BLaER1 treated with 17β-estradiol and CSF1 and Interleukin-3, amounts not matched to agents 10 nM and 100 nM (cell line): ENCODE results near the gene DCP2.

ENCODE experiments used
- H3K27ac ChIP-seq, 11 experiments: shearing (Covaris generic); formaldehyde crosslinking; 2 replicates each; pipeline ENCODE4 v1.8.1; 2022
- H3K27me3 ChIP-seq, 11 experiments: shearing (Covaris generic); formaldehyde crosslinking; 2 replicates each; pipeline ENCODE4 v1.8.1; 2022
- H3K36me3 ChIP-seq, 11 experiments: shearing (Covaris generic); formaldehyde crosslinking; 2 replicates each; pipeline ENCODE4 v1.8.1; 2022
- H3K4me1 ChIP-seq, 10 experiments: shearing (Covaris generic); formaldehyde crosslinking; 2 replicates each; pipeline ENCODE4 v1.8.1; 2022
- H3K4me2 ChIP-seq, 11 experiments: shearing (Covaris generic); formaldehyde crosslinking; 2 replicates each; pipeline ENCODE4 v1.8.1; 2022
- H3K4me3 ChIP-seq, 10 experiments: shearing (Covaris generic); formaldehyde crosslinking; 2 replicates each; pipeline ENCODE4 v1.8.1; 2022
- H3K9ac ChIP-seq, 11 experiments: shearing (Covaris generic); formaldehyde crosslinking; 2 replicates each; pipeline ENCODE4 v1.8.1; 2022
- H3K9me3 ChIP-seq, 11 experiments: shearing (Covaris generic); formaldehyde crosslinking; replicated peaks in 1 of 11; 2 replicates each; pipeline ENCODE4 v1.8.1; 2022
- H4K20me1 ChIP-seq, 11 experiments: shearing (Covaris generic); formaldehyde crosslinking; 2 replicates each; pipeline ENCODE4 v1.8.1; 2022
- Cebpa-rat ChIP-seq, 11 experiments: shearing (Covaris generic); IDR thresholded peaks; 2 replicates each; pipeline ENCODE4 v1.8.1; 2022

Gene DCP2

DNA sequence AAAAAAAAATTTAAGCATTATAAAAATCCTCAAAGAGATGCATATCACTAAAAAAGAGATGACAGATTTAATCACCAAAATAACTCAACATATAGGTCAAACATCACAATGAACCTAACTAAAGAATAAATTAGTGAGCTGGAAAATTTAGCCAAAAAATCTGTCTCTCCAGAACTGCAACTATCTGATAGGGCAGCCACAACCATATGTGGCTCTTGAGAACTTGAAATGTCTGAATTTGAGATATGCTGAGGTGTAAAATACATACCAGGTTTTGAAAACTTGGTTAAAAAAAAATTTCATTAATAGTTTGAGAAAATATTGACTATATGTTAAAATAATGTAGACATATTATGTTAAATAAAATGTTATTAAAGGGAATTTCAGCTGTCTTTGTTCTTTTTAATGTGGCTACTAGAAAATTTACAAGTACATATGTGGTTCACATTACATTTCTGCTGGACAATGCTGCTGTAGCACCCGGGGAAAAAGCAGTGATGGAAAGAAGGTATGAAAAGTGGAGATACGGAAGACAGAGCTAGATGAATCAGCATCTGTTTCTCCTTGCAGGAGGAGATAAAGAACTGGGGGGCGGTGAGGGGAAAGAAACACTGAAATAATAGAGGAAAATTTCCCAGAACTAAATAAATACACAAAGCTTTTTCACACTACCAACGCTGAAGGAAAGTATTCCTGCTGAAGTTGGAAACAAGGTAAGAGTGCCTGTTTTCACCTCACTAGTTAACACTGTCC lies 66.1 kb downstream of the DCP2 start:
- no peak overlapping the region for H3K27ac ChIP-seq
- peaks cover 19 to 32% (median 22%) of the 10 kb centered on the region in 10 experiments for H3K4me1 ChIP-seq

DNA sequence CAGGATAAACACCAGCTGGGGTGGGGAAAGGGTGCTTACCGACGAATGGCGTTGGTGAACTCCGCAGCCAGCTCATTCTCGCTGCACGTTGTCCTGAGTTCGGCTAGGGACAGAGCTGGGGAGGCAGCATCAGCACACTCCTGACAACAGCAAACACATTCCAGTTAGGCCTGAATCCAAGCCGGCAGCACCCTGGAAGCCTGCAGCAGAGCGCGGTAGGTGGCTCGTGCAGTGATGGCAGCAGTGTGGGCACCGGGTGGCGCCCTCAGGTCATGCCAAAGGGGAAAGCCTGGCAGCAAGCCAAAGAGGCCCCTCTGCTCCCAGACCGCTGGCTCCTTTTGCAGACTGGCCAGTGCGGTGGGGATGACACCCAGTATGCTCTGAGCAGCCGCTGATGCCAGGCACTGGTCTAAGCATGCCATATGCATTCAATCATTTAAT lies 66.9 kb downstream of the DCP2 start:
- Histone ChIP-seq H4K20me1 (no peaks in the 10 kb centered on the region), H3K4me1 (peaks cover 27 to 41% (median 30%) of the 10 kb centered on the region in 10 experiments), H3K36me3 (no peaks in the 10 kb centered on the region), H3K27me3 (no peaks in the 10 kb centered on the region), H3K27ac (no peak overlapping the region), H3K4me2 (no peak overlapping the region), H3K9me3 (no peaks in the 10 kb centered on the region), H3K9ac (no peak overlapping the region), H3K4me3 (no peak overlapping the region)
- no peak for TF ChIP-seq Cebpa-rat (IDR thresholded peaks at IDR 0.05)

More for the DNA sequence above, 66.1 kb downstream of the DCP2 start:
- H3K9me3 ChIP-seq, result no peaks in the 10 kb centered on the region
- no peaks in the 10 kb centered on the region for H3K36me3 ChIP-seq
- H3K4me3 ChIP-seq, result no peak overlapping the region
- H3K9ac ChIP-seq, result no peak overlapping the region
- no peak for TF ChIP-seq Cebpa-rat (IDR thresholded peaks at IDR 0.05)
- no peaks in the 10 kb centered on the region for H4K20me1 ChIP-seq
- no peak overlapping the region for H3K4me2 ChIP-seq
- H3K27me3 ChIP-seq, result no peaks in the 10 kb centered on the region

DNA sequence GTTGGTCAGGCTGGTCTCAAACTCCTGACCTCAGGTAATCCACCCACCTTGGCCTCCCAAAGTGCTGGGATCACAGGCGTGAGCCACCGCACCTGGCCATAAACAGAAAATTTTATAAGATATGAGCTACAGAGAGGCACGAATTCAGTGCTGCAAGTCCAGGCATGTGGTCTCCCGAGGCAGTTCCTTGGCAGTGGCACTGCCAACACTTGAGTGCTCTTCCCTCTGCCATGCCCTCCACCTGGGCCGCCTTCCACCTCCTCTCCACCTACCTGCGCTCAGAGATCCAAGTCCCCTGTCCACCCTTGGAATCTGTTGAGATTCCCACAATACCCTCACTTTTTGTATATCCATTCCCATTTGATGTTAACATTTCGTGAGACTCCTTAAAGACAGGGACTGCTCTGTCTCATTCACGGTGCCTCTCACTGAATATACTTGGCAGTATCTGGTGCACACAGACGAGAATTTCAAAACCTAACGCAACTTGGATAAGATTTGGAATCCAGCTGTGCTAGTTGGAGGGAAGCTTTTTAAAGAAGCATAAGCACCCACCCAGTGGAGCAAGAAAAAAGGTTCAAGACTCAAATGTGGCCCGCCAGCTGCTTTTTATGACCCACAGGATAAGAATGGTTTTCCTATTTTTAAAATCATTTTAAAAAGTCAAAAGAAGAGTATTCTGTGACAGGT lies 68.3 kb downstream of the DCP2 start:
- no peak for TF ChIP-seq Cebpa-rat (IDR thresholded peaks at IDR 0.05)
- Histone ChIP-seq H3K27ac (no peak overlapping the region), H3K4me3 (no peak overlapping the region), H3K36me3 (no peaks in the 10 kb centered on the region), H3K27me3 (no peaks in the 10 kb centered on the region), H4K20me1 (no peaks in the 10 kb centered on the region), H3K9me3 (no peaks in the 10 kb centered on the region), H3K4me1 (peaks cover 34 to 55% (median 42%) of the 10 kb centered on the region in 10 experiments), H3K9ac (no peak overlapping the region), H3K4me2 (no peak overlapping the region)

DNA sequence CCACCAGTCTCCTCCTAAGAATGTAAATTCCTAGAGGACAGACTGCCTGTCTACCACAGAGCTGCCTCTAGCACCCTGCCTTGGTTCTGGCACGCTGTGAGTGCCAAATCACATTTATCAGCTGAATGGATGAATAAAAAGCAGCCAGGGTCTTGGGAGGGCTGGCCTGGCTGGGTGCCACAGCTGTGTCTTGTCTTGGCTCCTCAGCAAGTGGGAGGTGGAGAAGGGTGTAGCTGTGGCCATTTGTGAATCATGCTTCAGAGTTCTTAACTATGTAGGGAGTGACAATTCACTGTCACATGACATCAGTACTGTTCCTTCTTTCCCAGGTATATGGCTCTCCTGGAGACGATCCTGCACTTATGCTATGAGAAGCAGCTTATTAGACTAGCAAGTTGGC lies 70.6 kb downstream of the DCP2 start:
- no peaks in the 10 kb centered on the region for H3K9me3 ChIP-seq
- H4K20me1 ChIP-seq, result no peaks in the 10 kb centered on the region
- peak overlapping the region; percentile 33 to 79 (median 67) for H3K27ac ChIP-seq
- H3K36me3 ChIP-seq, result no peaks in the 10 kb centered on the region
- H3K27me3 ChIP-seq, result no peaks in the 10 kb centered on the region
- peak overlapping the region; percentile 68 to 89 (median 75) for H3K4me2 ChIP-seq
- H3K4me1 ChIP-seq, result peaks cover 24 to 70% (median 49%) of the 10 kb centered on the region in 10 experiments
- peak overlapping the region in 8 of 11 experiments; percentile 6 to 70 (median 42); a peak in 12 of 22 replicates for H3K9ac ChIP-seq
- peak overlapping the region in 4 of 10 experiments; percentile 31 to 59 (median 47); a peak in 5 of 20 replicates for H3K4me3 ChIP-seq
- no peak for TF ChIP-seq Cebpa-rat (IDR thresholded peaks at IDR 0.05)

DNA sequence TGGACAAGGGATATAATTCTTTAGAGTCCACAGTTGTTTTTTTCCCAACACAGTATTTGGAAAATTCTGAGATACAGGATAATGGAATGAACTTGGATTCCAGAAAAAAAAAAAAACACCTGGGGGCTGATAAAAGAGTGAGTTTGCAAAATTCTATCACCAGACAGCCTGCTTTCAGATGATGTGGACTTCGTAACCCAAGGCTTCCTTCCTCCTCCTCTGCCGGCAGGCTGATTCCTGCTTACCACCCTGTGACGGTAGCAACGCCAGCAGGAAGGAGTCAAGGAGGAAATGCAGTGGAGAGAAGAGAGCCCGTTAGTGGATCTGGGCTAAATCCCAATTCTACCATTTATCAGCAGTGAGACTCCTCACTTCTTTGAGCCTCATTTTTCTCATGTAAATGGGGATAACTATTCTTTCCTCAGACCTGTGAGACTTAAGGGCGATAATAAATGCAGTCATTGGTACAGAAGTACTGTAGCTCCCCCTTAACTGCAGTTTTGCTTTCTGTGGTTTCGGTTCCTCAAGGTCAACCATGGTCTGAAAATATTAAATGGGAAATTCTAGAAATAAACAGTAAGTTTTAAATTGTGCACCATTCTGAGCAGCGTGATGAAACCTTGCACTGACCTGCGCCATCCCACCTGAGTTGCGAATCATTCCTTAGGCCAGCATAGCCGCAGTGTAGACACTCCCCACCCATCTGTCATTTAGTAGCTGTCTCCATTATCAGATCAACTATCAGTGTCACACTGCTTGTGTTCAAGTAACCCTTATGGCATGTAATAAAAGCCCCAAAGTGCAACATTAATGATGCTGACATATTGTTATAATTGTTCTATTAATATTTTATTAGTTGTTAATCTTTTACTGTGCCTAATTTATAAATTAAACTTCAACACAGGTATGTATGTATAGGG lies 71.4 kb downstream of the DCP2 start:
- H3K36me3 ChIP-seq, result no peaks in the 10 kb centered on the region
- no peaks in the 10 kb centered on the region for H4K20me1 ChIP-seq
- H3K4me3 ChIP-seq, result peak overlapping the region in 9 of 10 experiments; percentile 7 to 59 (median 38); a peak in 12 of 20 replicates
- H3K4me1 ChIP-seq, result peaks cover 24 to 77% (median 49%) of the 10 kb centered on the region in 10 experiments
- H3K27ac ChIP-seq, result peak overlapping the region; percentile 33 to 79 (median 67); a peak in 21 of 22 replicates
- no peak for TF ChIP-seq Cebpa-rat (IDR thresholded peaks at IDR 0.05)
- H3K9me3 ChIP-seq, result no peaks in the 10 kb centered on the region
- H3K27me3 ChIP-seq, result no peaks in the 10 kb centered on the region
- H3K9ac ChIP-seq, result peak overlapping the region in 10 of 11 experiments; percentile 15 to 70 (median 48); a peak in 18 of 22 replicates
- H3K4me2 ChIP-seq, result peak overlapping the region; percentile 68 to 89 (median 75)

DNA sequence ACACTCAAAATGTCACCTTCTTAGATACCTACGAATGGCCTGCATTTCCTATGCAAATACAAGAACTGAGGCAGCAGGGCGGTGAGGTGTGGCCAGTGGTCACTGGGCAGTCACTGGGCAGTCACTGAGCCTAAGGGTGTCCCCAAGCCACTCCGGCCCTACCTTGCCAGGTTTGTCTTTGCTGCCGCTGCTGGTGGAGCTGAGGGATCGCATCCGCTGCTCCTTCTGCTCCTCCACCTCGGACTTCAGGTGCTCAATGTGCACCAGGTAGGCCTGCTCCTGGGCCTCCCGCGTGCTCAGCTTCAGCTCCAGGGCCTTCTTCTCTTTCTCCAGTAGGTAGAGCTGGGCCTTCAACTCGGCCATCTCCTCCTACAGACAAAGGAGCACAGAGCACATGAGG lies 72.3 kb downstream of the DCP2 start:
- Histone ChIP-seq H4K20me1 (no peaks in the 10 kb centered on the region), H3K36me3 (no peaks in the 10 kb centered on the region), H3K4me3 (no peak overlapping the region), H3K4me1 (peaks cover 24 to 87% (median 49%) of the 10 kb centered on the region in 10 experiments), H3K27ac (peak overlapping the region in 7 of 11 experiments; percentile 3 to 79 (median 68); a peak in 8 of 22 replicates), H3K4me2 (peak overlapping the region in 9 of 11 experiments; percentile 68 to 89 (median 81); a peak in 17 of 22 replicates), H3K9me3 (no peaks in the 10 kb centered on the region), H3K27me3 (no peaks in the 10 kb centered on the region), H3K9ac (no peak overlapping the region)
- TF ChIP-seq Cebpa-rat (IDR thresholded peaks at IDR 0.05), result no peak

DNA sequence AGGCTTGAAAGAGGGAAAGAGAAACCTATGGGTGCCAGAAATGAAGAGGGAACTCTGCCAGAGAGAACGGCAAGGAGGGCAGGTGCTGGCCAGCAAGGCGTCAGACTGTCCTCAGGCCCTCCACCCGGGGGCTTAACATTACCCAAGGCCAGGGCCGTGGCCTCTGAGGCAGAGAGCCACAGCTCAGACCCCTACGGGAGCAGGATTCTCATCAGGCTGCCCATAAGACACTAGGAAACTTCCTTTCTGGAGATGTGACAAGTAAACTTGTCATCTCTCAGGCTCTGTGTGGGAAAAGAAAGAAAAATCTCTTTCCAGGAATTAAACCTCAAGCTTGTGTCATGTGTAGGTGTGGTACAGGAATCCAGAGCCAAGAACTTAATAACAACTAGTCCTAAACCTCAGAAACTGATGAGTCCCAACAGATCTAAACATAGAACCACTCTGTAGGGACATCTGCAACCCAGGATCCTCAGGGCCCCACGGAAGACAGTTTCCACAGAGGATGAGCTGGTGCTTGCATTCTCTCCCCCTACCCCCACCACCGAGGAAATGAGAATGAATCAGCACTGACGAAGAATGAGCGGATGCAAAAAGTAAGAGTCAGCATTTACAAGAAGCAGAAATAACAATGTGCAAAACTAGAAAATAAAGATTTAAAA lies 74.3 kb downstream of the DCP2 start:
- Histone ChIP-seq H3K4me2 (peak overlapping the region in 6 of 11 experiments; percentile 39 to 89 (median 82); a peak in 11 of 22 replicates), H3K36me3 (no peaks in the 10 kb centered on the region), H3K4me3 (no peak overlapping the region), H3K9me3 (no peaks in the 10 kb centered on the region), H3K27me3 (no peaks in the 10 kb centered on the region), H3K27ac (peak overlapping the region in 8 of 11 experiments; percentile 13 to 81 (median 56); a peak in 12 of 22 replicates), H4K20me1 (no peaks in the 10 kb centered on the region), H3K4me1 (peaks cover 24 to 97% (median 49%) of the 10 kb centered on the region in 10 experiments), H3K9ac (peak overlapping the region in 5 of 11 experiments; percentile 1 to 65 (median 55); a peak in 7 of 22 replicates)
- TF ChIP-seq Cebpa-rat (IDR thresholded peaks at IDR 0.05), result no peak
